HL-60 (cell line): Measurements from ENCODE around the gene AP1M2.
"Not testable (repeated sequence)": the region's sequence is repeated elsewhere in the genome, so short reads cannot be mapped to it uniquely, and the experiment has no call there.

Experiments
- POLR2AphosphoS5 ChIP-seq: IDR thresholded peaks from 2 replicates; pipeline ENCODE4 v1.6.1; 2012; ENCODE audit warnings: low read depth
- TF ChIP-seq, protein P1 (sequence below): IDR thresholded peaks from one replicate; pipeline ENCODE4 v1.5.1; 2011; ENCODE audit warnings: low read length, control low read depth, inconsistent platforms; ENCODE audit not compliant: insufficient read depth

DNA sequence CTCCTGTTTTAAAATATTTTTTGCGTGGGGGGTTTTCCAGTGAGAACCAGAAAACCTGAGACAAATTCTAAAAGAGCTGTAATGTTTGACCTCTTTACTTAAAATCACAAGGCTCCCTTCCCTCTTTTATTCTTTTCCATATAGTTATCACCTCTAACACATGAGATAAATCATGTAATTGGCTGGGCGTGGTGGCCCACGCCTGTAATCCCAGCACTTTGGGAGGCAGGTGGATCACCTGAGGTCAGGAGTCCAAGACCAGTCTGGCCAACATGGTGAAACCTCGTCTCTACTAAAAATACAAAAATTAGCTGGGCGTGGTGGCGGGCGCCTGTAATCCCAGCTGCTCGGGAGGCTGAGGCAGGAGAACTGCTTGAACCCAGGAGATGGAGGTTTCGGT lies 36.1 kb downstream of the AP1M2 start:
- TF ChIP-seq, protein P1, sequence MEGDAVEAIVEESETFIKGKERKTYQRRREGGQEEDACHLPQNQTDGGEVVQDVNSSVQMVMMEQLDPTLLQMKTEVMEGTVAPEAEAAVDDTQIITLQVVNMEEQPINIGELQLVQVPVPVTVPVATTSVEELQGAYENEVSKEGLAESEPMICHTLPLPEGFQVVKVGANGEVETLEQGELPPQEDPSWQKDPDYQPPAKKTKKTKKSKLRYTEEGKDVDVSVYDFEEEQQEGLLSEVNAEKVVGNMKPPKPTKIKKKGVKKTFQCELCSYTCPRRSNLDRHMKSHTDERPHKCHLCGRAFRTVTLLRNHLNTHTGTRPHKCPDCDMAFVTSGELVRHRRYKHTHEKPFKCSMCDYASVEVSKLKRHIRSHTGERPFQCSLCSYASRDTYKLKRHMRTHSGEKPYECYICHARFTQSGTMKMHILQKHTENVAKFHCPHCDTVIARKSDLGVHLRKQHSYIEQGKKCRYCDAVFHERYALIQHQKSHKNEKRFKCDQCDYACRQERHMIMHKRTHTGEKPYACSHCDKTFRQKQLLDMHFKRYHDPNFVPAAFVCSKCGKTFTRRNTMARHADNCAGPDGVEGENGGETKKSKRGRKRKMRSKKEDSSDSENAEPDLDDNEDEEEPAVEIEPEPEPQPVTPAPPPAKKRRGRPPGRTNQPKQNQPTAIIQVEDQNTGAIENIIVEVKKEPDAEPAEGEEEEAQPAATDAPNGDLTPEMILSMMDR, result not testable (repeated sequence)
- TF ChIP-seq POLR2AphosphoS5, result not testable (repeated sequence)
